HG03175 (cell line): ENCODE data around the gene MYOM3.

ENCODE experiments used
- ATAC-seq: cut with Tn5 transposase; IDR thresholded peaks from one replicate; pipeline ENCODE4 v1.9.1; 2021; ENCODE audit warnings: mild to moderate bottlenecking, moderate library complexity; ENCODE audit not compliant: unreplicated experiment

MYOM3 gene

DNA sequence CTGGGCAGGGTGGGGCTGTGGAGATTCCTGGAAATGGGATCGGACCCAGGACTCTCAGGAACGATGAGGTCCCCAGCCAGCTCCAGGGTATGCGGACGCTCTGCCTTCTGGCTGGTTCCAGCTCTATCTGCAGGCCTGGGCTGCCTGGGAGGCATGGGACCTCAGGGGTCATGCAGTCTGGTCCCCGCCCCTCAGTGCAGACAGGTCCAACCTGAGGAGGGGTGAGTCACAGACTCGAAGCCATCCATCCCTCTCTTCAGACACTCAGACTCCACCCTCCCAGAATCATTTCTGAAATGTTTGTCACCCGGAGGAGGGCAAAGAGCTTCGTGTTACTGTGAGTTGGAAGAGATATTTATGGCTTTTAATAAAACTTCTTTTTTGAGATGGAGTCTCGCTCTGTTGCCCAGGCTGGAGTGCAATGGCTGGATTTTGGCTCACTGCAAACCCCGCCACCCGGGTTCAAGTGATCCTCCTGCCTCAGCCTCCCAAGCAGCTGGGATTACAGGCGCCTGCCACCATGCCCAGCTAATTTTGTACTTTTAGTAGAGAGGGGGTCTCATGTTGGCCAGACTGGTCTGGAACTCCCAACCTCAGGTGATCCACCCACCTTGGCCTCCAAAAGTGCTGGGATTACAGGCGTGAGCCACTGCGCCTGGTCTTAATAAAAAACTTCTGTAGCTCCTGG lies 5.9 kb upstream of the MYOM3 start:
- ATAC-seq = no peak

DNA sequence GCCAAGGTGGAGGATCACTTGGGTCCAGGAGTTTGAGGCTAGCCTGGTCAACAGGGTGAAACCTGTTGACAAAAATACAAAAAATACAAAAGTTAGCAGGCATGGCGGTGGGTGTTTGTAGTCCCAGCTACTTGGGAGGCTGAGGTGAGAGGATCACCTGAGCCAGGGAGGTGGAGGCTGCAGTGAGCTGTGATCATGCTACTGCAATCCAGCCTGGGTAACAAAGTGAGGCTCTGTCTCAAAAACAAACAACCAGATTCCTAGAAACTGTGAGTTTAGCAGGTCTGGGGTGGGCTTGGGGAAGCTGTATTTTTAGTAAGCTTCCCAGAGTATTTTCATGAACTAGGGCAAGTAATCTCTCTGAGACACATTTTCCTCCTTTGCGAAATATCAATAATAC lies 5.2 kb upstream of the MYOM3 start:
- ATAC-seq = no peak

DNA sequence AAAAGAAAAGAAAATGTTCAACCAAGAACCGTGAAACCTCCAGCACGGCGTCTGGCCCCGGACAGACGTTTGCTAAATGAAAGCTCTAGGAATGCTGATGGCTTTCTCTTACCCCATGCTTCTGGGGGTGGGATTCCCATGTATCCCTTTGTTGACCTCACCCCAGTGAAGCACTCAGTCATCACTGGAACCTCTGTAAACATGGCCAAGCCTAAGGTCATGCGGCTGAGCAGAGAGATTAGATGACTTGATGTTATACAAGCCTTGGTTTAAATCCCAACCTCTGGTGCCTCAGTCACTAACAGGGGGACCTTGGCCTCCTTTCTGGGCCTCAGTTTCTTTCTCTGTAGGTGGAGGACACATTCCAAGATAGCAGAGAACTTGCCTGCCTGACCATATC lies 2.8 kb upstream of the MYOM3 start:
- no peak for ATAC-seq

DNA sequence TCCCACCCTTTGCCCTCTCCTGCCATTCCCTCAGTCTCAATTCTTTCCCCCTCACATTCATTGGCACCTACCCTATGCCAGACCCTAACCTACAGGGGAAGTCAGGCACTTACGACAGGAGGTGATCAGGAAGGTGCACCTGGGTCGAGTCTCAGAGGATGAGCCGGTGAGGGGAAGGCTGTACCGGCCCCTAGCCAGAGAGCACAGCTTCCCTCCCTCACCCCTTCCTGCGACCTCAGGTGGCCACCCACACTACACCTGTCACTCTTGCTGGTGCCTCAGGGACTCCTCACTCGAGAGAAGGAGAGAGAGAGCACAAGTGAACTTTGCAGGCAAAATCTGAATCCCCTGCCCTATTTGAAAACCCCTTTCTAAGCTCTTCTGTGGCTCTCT lies 1.7 kb upstream of the MYOM3 start:
- no peak for ATAC-seq

DNA sequence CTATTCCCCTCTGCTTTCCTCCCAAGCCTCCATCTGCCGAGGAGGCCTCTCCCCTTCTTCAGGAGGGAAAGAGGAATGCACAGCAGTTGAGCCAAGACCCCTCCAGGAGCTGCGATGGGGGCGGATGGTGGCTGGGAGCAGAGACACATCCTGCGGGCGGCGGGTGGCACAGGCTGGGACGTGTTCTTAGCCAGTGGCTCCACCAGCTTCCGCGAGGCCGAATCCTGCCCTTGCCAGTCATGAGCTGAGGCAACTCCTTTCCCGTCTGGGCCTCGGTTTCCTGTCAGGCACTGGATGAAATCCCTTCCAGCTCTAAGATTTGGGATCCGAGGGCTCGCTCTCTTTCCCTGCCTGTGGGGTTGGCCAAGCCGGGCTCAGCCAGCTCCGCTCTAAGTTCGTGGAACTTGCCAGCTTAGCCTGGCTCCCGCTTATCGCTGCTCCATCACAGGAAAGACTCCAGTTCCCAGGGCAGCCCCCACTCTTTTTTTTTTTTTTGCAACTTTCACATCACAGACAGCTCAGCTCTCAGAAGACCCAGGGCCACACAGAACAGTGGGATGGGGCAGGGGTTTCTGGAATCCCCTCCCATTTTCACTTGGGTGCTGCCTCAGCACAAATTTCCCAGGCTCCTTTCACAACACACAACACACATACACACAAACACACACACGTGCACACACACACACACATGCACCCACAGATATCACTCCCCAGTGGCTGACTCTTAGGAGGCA lies 506 bp downstream of the MYOM3 start:
- no peak for ATAC-seq

DNA sequence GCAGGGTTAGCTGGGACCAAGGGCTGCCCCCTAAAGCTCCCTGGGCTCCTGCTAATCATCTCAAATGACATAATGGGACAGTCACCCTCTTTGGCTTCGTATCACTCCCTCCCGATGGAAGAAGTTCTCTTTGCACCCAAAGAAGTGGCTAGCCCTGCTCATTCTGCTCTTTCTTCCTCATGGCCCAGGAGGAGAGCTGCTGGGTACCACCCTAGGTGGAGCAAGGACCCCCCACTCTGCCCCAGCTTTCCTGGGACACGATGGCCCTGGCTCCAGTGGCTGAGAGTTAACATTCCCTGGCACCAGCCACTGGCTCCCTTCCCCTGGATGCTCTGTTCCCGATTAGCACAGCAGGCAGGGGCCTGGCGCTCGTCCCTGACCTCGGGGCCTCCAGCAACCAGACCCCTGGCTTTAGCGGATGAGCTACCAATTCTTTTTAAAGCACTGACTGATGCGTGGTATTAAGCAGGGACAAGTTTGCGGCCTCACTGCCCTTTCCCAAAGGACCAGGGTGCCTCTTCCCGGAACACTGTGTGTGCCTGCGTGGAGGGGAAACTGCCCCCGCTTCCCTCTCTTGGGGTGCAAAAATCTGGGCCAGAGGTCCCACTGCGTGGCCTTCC lies 1.2 kb downstream of the MYOM3 start:
- no peak for ATAC-seq

DNA sequence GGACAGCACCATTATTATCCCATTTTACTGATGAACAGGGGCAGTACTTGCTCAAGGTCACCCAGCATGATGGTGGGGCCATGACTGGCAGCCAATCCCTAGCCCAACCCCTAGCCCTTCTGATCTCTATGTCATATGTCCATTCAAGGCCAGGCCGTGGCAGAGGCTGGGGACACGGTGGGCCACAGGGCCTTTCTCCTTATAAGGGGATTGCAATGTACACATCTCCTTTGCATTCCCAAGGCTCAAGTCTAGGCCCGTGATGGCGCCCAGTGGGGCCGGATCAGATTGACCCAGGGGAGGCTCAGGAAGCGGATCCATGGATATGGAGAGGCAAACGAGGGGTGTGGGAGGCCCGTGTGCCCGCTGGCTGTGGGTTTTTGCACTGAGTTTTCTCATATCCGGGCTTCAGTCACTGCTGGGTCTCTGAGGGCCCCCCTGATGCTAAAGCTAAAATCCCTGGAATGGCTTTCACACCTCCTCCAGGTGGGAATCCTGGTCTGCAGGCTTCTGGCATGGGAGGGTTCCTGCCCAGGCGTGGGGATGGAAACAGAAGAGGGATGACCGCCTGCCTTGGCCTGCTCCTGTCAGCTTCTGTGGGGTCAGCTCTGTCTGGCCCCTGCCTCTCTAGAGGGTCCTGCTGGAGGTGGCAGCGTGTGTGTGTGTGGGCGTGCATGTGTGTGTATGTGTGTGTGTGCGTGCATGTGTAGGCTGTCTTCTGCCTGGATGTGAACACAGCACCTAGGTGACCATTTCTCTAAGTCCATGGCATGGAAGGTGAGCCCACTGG lies 2.1 kb downstream of the MYOM3 start:
- ATAC-seq = no peak

DNA sequence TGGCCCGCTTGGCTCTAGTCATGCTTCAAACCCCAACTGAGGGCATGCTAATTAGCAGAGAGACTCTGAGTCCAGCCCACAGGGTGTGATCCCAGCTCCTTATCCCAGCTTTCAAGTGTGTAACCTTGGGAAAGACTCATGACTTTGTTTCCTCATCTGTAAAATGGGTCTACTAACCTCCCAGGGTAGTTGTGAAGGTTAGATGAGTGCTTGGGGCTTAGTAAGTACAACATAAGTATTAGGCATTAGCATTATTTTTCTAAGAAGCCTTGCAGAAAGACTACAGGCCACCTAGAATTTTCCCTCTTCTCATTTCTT lies 2.8 kb downstream of the MYOM3 start:
- no peak for ATAC-seq

DNA sequence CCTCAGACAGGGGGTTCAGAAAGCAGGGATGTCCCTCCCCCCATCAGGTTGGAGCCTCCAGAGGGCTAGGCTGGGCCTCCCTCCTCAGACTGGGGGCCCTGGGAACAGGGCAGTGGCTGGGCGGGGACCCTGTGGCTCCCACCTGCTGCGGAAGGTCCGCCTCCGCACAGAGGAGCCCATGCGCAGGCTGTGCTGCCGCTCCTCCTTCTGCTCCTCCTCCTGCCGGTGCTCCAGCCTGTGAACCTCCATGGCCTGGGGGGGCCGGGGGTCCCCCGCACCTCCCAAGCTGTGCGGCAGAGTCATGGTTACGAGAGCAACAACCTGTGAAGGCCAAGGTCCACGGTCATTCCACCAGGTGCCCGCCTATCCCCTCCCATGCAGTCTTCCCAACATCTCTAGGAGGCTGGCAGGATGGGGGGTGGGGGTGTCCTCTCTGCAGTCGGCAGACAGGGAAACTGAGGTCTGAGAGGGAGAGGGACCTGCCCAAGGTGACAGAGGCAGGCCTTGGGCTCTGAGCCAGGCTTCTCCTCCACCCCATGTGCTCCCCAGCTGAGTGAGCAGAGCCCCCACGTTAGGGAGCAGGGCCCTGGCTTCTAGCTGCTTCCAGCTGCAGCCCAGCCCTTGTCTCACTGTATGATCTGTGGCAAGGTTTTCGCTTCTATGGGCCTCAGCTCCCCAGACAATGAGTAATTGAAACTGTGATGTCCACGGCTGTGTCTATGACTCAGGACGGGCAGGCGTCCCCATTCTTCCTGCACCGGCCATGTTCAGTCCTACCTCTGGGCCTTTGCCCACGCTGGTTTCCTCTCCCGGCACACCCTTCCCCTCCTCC lies 3.4 kb downstream of the MYOM3 start:
- ATAC-seq = no peak

DNA sequence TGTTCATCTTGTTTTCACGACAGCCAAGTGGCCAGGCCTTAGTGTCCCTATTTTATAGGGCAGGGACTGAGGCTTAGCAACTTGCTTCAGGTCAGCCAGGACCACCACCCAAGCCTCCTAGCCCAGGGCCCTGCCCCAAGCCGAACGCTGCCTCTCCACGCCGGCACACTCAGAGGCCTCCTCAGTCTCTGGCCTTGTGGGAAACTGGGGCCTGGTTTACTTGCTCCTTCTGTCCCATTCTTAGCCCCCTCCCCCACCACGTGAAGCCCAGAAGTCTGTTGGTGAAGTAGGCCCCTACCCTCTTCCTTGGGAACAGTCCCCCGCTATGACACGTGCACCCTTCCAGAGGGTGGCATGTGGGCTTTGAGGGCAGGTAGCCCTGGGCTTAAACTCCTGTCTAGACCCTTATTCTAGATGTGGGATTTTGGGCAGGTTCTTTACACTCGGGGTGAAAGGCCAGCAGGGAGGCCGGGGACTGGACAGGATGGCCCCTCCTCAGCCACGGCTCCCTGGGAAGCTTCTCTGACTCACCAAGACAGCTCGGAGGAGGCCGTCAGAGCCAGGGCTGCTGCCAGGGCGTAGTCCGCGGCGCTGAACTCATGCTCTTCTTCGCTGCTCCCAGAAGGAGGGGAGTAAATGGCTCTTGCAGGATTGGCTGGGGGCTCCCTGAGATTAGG lies 4.3 kb downstream of the MYOM3 start:
- no peak for ATAC-seq

DNA sequence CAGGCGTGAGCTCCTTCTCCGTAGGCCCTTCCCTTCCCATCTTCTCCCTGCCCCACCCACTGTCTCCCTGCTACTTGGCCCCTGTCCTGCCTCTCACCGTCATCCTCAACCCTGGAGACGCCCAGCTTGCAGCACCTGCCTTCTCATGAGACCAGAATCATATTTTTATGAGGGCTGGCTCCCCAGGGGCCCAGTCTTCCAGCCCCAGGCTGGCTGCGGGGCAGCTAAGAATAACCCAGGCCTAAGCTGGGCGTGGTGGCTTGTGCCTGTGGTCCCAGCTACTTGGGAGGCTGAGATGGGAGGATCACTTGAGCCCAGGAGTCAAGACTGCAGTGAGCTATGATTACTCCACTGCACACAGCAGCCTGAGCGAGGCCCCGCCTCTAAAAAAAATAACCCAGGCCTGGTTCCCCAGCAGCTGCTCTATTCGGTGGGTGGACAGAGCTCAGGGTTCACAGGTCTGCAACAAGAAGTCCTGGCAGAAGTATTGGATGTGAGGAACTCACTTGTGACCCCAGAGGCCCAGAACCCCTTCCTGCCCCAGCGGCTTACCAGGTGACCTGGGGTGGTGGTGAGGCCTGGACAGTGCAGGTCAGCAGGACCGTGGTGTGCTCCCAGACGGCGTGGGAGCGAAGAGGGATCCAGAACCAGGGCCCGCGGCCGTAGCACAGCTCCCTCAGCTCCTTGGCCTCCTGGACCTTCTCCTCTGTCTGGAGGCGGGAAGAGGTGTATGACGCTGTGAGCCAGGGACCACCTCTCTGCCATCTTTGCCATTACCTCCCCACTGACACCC lies 6.4 kb downstream of the MYOM3 start:
- no peak for ATAC-seq

DNA sequence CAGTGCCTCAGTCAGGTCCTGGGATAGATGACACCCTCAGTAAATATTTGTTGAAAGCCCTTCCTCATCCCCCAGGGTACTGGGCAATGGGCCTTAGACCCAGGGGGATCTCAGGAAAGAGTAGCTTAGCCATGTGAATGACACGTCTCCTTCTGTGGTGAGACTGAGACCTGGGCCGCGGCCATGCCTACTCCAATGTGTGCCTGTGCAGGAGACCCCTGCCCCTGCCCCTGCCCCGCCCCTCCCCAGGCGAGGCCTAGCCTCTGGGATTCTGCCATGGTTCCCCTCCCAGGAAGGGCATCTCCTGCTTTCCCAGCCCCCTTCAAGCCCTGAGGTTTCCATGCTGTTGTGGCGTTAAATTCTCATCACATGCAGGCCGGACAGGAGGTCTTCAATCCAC lies 7.1 kb downstream of the MYOM3 start:
- no peak for ATAC-seq

DNA sequence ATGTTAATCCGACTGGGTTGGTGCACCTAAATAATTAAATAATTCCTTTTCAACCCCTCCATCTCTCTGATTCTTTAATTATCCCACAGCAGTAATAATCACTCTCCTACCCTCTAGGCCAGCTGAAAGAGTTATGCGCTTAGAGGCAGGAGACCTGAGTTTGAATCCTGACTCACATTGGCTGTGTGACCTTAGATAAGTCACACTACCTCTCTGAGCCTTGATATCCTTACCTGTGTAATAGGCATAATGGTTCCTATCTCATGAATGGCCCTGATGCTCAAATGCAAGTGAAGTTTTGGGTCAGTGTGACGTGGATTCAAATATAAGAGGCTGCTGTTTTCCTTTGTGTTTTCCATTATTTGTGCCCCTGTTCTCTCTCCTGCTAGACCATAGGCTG lies 8.1 kb downstream of the MYOM3 start:
- ATAC-seq = no peak

DNA sequence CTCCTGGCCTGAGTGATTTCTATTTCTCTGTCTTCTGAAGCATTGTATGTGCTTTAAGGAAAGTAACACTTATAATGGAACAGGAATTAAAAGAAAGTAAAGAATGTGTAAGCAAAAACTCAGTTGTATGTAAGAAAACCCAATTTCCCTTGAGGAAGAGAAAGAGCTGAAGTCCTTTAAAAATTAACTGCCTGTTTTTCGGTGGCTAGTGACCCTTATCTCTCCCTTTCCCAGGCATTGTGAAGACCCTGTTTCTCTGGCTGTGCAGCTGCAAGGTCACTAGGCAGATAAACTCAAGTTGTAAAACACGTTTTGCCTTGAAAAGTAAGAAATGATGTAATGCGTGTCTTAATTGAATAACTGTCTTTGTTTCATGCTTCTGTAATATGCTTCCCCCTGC lies 8.5 kb downstream of the MYOM3 start:
- no peak for ATAC-seq

DNA sequence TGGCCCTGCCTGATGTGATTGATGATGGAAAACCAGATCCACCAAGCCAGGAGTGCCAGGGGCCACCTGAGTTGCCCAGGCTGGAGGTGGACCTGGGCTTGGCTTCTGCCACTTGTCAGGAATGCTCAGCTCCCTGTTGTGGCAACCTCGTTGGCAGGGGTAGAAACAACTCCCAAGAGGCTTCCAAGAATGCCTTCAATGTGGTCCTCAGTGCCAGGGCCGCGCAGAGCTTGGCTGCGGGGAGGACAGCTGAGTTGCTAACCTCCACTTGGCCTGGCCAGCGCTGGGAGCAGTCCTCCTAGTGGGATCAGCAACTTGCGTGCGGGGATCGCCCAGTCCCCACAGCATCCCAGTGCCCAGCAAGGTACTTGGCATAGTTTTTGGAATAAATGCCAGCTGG lies 9.0 kb downstream of the MYOM3 start:
- ATAC-seq = no peak

DNA sequence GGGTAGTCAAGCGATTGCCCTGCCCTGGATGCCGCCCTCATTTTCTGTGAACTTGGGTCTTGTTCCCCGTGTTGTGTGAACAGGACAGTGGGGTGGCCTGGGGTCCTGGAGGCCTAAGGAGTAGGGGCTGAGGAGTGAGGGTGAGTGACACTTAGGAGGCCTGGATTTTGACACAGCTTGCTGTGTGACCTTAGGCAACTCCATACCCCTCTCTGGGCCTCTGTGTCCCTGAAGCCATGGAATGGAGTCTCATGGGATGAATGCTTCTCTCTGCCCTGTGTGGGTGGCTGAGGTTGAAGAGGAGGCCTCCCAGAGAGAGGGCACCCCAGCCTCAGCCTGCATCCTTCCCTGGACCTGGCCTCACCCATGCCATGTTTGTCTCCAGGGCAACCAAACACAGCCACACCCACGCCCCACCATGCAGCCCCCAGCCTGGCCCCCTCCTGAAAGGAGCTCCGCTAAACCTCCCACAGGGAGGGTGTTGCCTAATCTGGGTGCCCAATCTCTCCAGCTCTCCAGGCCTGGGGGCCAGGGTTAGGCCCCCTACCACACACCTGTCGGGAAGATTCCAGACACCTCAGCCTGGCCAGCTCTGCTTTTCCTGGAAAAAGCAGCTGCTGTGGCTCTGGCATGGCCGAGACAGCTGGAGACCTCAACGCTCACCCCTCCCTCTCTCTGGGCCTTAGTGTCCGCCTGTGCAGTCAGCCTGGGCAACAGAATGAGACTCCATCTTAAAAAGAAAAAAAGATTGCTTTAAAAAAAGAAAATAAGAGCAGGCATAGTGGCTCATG lies 9.9 kb downstream of the MYOM3 start:
- no peak for ATAC-seq

DNA sequence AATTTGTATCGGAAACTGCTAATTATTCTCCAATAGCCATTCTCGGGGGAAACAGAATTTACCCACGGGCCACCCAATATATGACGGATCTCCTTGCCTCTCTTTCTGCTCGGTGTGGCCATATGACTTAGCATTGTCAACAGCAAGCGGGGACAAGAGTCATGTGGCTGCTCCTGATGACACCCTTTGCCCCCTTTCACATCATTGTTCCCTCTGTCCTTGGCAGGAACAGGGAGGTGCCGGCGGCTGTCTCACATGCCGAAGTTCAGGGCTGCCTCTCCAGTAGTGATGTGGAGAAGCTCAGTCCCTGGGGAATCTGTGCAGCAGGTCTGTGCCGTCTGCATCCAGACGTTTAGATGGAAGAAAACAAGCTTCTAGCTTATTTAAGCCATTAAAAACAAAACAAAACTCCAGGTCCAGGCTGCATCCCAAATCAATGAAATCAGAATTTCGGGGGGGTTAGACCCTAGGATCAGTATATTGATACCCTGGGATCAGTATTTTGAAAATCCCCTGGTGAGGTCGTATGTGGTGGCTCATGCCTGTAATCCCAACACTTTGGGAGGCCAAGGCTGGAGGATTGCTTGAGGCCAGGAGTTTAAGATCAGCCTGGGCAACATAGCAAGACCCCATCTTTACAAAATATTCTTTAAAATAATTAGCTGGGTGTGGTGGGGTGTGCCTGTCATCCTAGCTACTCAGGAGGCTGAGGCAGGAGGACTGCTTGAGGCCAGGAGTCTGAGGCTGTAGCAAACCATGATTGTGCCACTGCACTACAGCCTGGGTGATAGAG lies 10.8 kb downstream of the MYOM3 start:
- ATAC-seq = no peak
